ENCODE data around the gene WBP2.

WBP2 gene

DNA sequence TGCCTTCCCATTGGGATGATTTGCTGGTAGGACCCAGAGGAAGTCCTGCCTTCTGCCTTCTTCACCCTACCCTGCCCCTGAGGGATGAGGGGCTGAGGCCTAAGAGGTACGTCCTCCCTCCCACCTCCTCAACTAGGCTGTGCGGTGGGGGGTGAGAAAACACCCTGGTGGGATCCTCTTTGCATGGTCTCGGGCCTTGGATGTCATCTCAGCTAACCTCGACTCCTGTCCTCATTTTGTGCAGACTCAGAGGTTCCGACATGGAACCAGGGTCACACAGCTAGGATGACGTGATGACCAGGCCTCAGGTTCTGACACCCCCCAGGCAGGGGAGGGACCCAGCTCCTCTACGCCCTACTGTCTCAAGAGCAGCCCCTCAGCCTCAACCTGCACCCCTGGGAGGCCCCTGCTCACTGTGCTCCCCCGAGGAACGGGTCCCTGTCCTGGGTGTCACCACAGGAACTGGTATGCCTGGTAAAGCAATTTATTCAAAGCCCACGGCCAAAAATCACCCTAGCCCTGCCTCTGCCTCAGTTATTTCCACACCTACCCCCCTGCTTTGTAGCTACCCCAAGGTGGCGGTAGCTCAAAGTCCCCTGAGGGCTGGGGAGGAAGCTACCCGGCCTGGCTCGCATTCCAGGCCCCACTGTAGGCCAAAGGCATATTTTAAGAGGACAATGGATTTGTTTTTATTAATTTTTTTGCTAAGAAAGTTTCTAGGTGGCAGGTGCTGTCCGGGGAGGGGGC lies 28.4 kb downstream of the WBP2 start:
- DNase-seq: no peak

DNA sequence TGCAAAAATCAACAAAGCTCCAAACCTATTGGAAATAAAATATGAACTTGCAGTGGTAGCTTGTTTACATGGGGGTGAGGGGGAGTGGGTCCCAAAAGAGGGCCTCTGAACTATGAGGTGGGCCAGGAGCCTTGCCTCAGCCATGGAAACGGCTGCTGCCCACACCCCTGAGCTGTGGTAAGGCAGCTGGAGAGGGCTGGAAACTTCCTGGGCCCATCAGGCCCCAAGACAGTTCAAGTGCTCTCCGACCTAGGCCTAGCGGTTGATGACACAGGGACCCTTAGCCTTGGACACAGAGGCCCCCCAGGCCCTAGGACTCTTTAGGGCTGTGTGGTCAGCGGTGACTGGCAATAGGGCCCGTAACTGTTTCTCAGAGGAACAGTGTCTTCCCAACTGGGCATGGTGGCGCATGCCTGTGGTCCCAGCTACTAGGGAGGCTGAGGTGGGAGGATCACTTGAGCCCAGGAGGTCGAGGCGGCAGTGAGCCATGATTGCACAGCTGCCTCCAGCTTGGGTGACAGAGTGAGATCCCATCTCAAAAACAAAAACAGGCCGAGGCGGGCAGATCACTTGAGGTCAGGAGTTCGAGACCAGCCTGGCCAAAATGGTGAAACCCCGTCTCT lies 29.3 kb downstream of the WBP2 start:
- DNase-seq: no peak

DNA sequence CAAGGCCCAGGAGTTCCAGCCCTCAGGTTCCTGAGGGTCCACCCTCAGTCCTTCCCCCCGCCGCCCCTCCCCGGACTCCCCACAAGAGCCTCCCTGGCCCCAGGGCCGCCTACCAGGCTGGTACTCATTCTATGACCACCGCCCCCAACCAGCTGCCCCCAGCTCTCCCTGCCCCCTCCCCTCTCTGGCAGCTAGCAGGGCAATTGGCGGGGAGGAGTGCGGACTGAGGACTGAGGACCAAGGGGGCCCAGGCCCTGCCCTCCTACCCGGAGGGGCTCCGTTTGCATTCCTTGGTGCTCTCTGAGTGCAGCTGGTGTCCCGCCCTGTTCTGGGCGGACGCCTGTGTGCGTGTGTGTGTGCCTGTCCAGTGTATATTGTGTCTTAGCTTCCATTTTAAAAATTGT lies 30.0 kb downstream of the WBP2 start:
- DNase-seq: no peak

DNA sequence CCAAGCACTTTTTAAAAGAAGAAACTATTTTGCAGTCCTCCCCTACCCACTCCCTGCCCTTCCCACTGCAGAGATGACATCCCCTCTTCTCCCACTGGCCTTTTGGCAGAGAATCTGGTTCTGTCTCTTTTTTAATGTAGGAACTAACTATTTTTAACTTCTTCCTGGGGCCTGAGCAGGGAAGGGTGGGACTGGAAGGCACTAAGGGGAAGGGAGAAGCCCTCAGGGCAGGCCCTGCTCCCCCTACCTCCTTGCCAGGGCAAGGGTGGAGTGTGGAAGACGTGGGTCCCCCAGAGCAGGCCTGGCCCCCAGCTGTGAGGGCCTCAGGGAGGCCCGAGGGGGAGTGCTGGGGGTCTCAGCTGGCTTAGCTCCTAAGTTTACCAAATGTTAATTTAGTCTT lies 30.5 kb downstream of the WBP2 start:
- no peak for DNase-seq

DNA sequence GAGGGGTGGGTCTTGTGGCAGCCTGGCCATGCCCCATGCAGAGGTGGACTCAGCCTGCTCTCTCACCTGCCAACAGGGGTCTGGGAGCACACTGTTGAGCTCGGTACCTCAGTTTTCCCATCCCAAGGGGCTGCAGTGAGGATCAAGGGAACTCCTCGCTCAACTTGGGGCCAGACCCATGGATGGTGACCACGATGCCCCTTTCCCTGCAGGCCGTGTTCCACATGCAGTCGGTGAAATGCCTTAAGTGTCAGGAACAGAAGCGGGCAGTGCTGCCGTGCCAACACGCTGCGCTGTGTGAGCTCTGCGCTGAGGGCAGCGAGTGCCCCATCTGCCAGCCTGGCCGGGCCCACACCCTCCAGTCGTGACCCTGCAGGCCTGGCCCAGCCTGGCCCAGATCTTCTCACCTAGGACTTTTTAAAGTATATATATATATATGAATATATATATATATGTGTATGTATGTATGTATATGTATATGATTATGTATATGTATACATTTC lies 31.0 kb downstream of the WBP2 start:
- DNase-seq: no peak

DNA sequence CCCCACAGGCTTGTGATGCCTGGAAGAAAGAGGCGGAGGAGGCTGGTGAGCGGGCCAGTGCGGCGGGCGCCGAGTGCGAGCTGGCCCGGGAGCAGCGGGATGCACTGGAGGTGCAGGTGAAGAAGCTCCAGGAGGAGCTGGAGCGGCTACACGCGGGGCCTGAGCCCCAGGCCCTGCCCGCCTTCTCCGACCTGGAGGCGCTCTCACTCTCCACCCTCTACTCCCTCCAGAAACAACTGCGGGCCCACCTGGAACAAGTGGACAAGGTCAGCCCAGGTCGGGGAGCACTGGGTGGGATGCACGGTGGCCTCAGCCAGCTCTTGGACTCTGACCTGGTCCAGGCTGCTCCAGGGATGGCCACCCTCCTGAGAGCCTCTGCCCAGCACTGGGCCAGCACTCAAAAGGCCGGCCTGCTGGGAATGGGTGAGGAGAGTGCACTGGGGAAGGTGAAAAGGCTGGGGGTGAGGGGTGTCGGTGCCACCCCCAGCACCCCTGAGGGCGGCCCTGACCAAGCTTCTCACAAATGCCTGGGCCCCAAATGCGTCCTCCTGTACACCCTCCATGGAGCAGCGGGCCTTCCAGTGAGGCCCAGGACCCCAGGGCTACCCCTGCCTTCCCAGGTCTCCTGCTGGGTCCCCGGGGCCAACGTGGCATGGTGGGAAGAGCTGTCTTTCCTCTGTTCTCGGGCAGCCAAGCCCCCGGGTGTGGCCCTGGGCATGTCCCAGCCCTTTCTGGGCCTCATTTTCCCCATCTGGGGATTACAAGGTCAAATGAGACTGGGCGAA lies 31.7 kb downstream of the WBP2 start:
- DNase-seq: no peak

DNA sequence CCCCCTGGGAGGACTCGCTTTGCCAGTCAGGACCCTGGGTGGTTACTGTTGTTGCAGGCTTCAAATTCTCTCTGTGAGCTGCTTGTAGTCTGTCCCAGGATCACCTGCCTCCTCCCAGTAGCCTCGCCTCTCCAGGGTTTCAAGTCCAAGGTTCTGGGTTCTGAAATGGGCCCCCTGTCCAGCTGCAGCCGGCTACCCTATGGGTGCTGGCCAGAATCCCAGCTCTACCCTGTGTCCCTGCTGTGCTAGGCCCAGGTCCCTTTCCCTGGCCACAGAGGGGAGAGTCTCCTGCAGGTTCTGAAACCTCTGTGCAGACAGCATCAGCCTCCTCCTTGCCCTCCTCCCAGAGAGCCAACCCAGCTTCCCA lies 32.4 kb downstream of the WBP2 start:
- no peak for DNase-seq

DNA sequence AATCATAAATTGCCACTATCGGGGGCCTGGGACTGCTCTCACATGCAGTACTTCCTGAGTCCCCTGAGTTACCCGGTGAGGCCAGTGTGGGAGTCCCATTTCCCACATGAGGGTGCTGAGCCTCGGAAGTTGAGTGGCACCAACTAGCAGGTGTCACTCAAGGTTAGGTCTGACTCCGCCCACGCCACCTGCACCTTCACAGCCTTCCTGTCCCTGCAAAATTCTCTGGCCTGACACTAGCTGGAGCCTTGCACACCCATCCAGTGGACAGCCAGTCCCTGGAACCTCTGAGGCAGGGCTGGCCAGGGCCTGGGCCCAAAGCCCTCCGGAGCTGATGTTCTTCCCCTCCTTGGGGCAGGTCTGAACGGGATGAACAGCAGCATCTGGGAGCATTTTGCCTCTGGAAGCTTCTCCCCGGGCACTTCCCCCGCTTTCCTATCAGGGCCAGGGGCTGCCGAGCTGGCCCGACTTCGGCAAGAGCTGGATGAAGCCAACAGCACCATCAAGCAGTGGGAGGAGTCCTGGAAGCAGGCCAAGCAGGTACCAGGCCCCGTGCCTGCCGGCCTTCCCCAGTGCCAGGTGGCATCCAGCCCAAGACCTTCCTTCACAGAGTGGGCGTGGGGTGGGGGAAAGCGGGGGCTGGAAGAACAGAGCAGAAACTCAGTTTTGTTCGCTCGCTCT lies 32.9 kb downstream of the WBP2 start:
- DNase-seq: no peak

DNA sequence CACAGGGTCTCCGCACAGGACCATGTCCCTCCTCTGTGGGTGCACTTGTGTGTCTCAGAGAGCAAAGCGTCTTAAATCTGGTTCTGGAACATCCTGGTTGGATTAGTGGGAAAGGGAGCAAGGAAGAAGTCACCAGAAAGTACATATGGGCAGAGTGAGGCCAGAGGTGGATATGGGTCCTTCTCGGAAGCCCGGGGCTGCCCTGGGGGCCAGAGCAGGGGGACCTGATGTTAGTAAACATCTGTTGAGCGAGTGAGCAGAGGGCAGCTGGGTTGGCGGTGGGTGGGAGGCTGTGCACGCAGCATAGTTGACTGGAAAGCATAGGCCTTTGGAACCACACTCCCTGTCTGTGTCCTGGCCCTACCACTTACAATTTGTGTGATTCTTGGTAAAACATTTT lies 33.6 kb downstream of the WBP2 start:
- no peak for DNase-seq

DNA sequence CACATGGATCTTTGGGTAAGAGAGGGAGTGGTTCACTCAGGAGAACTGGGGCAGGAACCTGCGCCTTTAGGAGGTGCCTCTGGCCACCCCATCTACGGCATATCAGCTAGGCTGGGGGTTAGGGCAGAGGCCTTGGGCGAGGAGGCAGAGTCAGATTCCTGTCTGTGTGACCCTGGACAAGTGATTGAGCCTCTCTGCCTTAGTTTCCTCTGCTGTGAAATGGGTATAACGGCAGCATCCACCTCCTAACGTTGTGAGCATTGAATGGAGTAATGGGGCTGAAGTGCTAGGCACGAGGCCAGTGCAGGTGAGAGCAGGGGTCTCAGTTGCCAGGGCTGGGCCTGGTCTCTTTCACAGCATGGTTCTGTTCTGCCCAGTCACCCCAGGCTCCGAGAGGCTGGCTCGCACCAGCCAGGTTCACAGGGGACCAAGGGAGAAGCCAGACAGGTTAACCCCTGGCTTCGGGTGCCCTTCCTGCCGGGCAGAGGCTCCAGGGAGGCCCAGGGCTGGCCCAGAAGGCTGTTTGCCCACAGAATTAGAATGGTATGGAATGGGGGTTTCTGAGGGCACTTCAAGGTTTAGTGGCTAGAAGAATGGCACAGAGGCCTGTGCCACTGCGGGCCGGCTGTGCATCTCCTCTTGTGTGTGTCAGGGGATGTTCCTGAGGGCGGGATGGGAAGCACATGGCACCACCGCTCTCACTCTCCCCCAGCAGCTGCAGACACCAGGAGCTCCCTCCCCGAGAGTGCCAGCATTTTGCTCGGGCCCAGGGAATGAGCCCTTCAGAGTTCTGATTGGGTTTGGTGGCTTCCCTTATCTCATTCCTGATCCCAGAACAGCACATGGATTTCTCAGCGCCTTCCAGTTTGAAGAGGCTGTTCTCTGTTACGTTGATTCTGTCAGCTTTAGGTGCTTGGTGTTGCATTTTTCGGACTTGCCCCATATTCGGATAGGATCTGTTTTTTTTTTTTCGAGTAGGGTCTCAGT lies 34.7 kb downstream of the WBP2 start:
- DNase-seq: no peak

DNA sequence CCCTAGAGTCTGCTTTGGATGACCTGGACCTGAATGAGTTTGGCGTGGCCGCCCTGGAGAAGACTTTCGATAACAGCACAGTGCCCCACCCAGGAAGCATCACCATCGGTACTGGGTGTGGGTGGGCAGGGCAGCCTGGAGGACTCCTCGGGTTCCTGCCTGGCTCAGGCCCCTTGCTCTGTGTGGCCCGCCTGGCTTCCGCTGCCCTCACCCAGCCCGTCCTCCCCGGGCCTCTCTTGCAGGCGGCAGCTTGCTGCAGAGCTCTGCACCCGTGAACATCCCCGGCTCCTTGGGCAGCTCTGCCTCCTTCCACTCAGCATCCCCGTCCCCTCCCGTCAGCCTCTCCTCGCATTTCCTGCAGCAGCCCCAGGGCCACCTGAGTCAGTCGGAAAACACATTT lies 35.5 kb downstream of the WBP2 start:
- DNase-seq: no peak

DNA sequence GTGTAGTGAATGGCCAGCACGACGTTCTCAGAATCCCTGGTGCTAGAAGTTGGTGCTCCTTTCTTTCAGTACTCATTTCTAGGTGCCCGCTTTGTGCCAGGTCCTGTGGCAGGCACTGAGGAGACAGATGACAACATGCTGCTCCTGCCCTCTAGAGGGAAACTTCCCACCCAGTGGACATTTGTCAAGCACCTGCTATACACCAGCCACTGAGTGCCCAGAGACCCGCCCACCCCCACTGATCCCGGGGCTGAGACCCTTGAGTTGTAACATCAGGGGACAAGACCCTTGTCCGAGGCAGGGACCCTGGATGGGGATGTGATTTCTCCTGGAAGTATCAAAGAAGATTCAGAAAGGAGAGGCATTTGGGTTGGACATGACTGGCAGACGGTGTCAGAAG lies 36.0 kb downstream of the WBP2 start:
- no peak for DNase-seq

DNA sequence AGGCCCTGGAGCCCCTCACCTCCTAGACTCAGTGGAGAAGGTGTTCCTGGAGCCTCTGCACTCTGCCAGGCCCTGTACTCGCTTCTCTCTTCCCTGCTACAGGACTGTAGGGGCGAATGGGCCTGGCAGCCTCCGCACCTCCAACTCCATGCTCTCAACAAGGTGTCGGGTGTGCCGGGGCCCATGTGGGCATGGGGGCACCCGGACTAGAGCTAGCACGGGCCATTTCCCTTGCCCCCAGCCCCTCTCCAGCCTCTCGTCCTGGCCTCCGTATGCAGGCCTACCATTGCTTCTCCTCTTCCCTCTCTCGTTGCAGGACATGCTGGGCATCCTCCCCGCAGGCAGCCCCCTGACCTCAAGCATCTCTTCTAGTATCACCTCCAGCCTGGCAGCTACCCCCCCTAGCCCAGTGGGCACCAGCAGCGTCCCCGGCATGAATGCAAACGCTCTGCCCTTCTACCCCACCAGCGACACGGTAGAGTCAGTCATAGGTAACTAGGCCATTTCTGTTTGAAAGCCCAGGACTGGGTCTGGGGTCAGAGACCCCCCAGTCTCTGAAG lies 36.7 kb downstream of the WBP2 start:
- no peak for DNase-seq

DNA sequence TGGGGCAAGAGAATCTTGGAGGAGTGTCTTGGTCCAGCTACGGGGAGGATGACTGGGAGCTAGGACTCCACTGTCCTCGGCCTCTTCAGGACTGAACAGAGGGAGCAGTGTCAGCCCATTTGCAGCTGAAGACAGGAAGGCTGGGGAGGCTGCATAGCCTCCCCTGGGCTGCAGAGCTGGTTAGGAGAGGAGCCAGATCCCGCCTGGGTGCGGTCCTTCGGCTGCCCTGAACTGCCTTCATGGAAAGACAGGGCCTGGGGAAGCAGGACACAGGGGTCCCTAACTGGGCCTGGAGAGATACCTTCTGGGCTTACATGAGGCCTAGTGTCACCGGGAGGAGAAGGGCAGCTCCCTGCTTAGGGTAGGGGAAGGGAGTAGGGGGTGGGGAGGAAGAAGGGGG lies 37.6 kb downstream of the WBP2 start:
- DNase-seq: no peak

DNA sequence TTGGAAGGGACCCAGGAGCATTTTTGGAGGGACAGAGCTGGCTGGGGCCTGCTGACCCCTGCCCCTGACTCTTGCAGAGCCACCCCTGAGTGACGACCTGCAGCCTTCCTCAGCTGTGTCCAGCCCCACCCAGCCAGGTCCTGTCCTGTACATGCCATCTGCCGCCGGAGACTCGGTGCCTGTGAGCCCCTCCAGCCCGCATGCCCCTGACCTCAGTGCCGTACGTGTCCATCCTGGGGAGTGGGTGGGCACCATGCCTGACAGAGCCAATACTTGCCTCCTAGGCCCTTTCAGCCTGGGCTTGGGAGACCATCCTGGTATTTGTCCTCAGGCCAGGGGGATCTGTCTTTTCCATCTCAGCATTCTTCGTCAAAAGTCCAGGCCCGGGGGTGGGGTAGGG lies 38.4 kb downstream of the WBP2 start:
- DNase-seq: no peak

DNA sequence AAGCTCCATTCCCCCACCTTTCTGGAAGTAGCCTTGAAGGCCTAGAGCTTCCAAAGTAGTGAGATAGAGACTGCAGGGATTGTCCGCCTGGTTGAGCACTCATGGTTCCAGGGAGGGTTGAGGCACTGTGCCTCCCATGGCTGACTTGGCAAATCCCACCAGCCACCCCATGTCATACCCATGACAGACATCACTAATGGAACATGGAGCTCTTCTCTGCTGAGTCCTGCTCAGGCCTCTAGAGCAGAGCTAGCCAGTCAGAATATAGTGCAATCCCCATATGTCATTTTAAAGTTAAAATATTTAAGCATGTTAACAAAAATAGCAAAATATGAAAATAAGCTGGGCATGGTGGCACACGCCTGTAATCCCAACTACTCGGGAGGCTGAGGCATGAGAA lies 39.7 kb downstream of the WBP2 start:
- DNase-seq: no peak

DNA sequence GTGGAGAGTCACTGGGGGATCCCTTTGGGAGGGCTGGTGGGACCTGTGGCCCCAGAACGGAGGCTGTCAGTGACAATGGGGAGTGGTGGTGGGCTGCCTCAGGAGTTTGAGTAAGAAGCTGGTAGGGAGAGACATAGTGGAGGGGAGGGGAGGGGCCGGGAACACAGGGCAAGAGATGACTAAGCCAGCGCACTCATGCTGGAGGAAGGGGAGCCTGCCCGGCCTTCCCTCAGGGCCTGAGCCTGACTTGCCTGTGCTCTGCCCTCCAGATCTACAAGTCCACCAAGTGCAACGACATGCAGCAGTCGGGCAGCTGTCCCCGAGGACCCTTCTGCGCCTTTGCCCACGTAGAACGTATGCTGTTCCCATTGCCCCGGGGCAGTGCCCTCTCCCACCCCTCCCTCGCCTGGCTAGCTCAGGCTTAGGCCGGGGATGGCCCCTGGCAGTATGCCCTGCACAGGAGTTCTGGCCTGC lies 40.2 kb downstream of the WBP2 start:
- DNase-seq: no peak

DNA sequence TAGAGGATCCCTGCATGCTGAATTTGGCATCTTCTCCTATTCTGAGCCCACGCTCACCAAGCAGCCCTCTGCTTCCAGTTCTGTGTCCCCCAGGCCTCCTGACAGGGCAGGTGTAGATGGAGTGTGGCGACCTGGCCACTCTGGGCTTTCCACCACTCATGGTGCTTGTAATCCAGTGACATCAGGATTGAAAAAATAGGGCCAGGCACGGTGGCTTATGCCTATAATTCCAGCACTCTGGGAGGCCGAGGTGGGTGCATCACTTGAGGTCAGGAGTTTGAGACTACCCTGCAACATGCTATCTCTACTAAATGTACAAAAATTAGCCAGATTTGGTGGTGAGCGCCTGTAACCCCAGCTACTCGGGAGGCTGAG lies 41.1 kb downstream of the WBP2 start:
- DNase-seq: no peak

DNA sequence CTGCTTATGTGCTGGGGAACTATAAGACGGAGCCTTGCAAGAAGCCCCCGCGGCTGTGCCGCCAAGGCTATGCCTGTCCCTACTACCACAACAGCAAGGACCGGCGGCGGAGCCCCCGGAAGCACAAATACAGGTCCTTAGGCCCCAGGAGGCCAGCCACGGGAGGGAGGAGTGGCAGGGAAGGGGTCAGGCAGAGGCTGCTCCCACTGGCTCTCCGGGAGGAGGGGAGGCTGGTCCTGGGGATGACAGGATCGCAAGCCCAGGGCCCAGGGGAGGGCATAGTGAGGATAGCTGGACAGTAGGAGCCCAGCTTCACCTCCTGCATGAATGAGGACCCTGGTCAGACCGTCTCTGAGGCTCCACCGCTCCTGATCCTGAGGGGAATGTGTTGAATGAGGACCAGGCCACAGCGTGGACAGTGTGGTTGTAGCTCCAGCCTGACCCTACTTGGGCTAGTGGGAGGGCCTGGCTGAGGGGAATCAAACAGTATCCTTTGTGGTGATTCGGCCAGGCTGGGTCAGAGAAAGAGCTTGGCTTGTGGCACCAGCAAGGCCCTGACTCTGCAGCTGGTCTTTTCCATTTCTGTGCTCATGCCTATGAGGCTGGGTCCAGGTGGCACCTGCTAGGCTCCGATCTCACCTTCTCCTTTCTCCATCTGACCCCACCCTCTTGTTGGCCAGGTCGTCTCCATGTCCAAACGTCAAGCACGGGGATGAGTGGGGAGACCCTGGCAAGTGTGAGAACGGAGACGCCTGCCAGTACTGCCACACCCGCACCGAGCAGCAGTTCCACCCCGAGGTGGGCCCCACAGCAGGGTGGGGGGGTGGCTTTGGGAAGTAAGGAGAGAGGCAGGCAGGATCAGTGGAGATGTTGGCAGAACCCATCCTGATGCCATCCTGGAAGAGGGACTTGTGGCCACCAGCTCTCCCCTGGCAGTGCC lies 41.8 kb downstream of the WBP2 start:
- no peak for DNase-seq

Data from activated CD8-positive, alpha-beta memory T cell treated with anti-CD3 and anti-CD28 coated beads, Interleukin-2, amount 50 U/mL, for 48 hours (primary cell).